ENCODE results near the gene ITPRIPL2.

The ITPRIPL2 gene

DNA sequence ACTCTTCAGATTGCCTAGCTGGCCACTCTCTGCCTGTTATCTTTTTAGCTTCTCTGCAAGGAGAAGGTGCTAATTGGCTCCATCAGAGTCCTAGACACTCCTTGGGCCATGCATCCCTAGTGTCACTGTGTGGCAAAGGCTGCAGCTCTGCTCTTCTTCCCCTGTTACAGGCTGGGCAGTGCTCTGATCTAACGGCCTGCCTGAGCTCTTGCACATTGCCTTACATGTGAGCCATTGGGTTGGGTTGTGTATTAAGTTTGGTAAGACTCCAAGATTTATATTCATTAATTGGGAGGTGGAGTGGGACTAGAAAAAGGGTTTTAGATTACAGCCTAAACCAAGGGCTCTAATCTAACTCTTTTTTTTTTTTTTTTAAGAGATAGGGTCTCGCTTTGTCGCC is 31.2 kb downstream of the ITPRIPL2 start:
- no peak for DNase-seq

DNA sequence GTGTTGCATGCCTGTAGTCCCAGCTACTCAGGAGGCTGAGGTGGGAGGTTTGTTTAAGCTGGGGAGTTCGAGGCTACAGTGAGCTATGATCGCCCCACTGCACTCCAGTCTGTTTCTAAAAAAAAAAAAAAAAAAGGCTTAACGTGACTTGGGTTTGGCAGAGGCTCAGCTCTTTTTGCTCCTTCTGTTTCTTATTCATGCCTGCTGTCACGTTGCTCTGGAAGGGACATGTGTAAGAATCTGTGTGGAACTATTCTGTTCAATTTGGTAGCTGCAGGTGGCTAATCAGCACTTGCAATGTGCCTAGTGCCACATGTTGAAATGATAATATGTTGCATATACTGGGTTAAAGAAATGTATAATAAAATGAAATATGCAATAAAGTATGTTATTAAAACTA is 33.4 kb downstream of the ITPRIPL2 start:
- no peak for DNase-seq

GRCh38 chr16:19147627-19148026 is 33.9 kb downstream of the ITPRIPL2 start:
- no peak for DNase-seq

DNA sequence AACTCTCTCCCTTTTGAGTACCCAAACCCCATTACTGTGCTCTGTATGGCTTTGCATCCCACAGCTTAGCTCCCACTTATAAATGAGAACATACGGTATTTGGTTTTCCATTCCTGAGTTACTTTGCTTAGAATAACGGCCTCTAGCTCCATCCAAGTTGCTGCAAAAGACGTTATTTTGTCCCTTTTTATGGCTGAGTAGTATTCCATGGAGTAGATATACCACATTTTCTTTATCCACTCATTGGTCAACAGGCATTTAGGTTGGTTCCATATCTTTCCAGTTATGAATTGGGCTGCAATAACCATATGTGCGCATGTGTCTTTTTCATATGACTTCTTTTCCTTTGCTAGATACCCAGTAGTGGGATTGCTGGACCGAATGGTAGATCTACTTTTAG is 34.4 kb downstream of the ITPRIPL2 start:
- no peak for DNase-seq

DNA sequence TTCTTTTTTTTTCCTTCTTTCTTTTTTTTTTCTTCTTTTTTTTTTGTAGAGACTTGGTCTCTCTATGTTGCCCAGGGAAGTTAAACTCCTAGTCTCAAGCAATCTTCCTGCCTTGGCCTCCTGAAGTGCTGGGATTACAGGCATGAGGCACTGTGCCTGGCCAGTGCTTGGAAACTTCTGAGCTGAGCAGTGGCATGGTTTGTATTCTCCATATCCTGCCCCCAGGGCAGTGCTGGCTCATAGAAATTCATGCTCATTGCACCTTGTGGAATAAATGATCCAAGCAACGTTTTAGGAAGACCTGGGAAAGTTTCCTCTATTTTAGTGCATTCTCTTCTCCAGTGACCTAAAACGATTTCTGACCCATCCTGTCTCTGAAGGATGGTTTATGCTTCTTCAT is 37.5 kb downstream of the ITPRIPL2 start:
- no peak for DNase-seq

- no peak for DNase-seq
Measured at GRCh38 chr16:19152042-19152441, 38.3 kb downstream of the ITPRIPL2 start.

GRCh38 chr16:19153876-19154275 is 40.1 kb downstream of the ITPRIPL2 start:
- DNase-seq: no peak

DNA sequence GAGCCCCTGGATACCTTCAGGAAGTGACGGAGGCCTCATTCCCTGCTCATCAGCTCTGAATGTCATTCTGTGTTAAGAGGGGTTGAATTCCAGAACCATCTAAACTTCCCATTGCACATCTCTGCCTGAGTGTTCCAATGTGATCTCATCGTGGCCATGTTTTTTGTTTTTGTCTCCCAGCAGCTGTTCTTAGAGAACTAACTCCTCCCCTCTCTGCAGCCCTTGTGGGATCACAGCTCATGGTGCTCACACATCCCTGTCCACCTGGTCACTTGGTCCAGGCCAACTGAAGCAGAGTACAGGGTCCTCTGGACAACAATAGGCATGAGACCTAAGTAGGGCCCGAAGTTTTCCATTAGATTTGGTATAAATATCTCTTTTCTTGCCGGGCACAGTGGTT is 48.3 kb downstream of the ITPRIPL2 start:
- no peak for DNase-seq

- DNase-seq: no peak
Measured at GRCh38 chr16:19163215-19163614, 49.5 kb downstream of the ITPRIPL2 start.

DNA sequence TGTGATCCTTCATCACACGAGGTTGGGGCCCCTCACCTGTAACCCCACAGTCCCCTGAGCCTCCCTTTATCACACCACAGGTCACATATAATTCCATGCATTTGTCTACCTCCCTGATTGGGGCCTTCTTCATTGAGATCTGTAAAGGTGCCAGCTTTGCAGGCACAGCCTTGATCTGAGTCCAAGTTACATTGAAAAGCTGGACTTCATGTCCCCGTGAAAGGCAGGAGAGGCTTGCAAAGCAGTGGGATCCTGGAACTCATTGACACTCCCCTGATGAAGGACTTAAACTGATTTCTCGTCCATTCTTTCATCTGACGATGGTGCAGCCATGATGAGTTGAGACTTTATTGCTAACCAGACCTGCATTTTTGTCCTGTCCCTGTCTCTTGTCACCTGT is 50.5 kb downstream of the ITPRIPL2 start:
- DNase-seq: no peak

DNA sequence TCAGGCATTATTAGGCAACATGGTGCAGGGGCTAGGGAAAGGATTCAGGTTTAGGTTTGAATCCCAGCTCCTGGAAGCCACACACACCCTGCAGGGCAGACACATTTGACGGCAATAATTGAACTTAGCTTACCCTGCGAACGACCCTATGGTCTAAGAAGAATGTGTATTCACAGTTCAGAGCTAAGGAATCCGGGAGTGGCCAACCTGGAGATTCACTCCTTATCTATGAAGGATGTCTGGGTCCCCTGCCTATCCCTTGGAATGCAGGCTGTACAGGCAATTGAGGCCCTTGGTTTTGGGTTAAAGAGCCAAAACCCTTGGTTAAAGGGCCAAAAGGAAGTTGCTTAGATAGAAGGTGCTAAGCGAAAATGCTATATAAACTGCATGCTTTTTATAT is 51.3 kb downstream of the ITPRIPL2 start:
- DNase-seq: no peak

- no peak for DNase-seq
Measured at GRCh38 chr16:19166500-19166899, 52.7 kb downstream of the ITPRIPL2 start.

- DNase-seq: peak; percentile 87
Measured at GRCh38 chr16:19167710-19168370, 54.1 kb downstream of the ITPRIPL2 start, which contains the start of gene SYT17. TSS of gene SYT17 (plus strand) at chr16:19168240. CDS start at chr16:19168647, 407 bp downstream.

DNA sequence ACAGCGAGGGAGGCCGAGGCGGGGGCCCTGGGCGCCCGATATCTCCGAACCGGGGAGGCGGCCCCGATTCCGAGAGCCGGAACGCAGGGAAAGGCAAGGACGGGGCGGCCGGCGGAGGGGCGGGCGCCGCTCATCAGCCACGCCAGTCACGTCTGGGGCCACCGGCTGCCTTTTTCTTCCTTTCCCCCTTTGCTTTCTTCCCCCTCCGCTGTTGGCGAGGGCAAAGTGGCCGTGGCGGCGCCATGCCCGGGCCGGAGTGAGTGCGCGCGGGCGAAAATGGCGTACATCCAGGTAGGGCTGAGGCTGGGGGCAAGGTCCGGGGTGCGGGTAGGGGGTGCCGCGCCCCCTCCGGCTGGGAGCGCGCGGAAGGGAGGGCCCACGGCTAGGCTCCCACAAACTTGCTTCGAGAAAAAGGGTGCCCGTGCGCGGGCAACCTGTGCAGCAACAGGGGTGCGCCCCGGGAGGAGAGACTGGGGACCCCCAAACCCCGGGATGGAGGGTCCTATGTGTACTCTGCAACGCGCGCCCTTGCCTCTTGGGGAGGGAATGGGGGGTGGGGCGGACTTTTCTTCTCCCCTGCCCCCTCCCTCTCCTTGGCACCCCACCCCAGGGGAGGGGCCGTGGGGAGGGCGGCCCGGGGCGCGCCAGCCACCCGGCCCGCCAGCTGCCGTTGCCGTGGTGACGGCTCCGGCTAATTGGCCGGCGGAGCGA is 54.8 kb downstream of the ITPRIPL2 start:
- DNase-seq: peak; percentile 72

DNA sequence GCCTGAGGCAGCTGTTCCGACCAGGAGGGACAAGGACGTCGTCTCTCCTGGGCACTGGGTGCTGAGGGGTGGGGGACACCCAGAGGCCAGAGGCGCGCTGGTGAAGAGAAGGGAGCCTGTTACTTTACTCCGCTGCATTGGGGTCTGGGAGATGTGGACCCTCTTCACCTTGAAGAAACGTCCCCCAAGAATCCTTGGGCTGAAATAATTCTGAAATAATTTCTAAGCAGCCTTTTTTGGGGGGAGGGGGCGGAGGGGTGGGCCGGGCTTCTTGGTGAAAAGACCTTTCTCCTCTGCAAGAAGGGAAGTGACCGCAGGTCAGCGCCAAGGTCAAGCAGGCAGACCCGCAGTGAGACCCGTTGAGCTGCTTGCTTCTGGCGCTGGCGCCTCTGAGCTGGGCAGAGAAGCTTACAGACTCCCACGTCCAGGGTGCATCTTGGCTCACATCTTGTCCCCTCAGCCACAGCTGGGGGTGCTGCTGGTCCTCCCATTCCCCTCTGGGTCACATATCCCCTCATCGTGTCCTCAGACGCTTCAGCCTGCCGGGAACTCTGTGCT is 55.4 kb downstream of the ITPRIPL2 start:
- DNase-seq: no peak

GRCh38 chr16:19170043-19170655 is 56.4 kb downstream of the ITPRIPL2 start:
- no peak for DNase-seq

All from retina (tissue), 1 donor.